Measurements from ENCODE around the gene STPG3. TPM values are rescaled to one million over a fixed set of nuclear protein-coding genes. Genes with fewer than 3 reads are reported as not detected.

The STPG3 gene
- total and polyA plus RNA-seq, 9 of the 15 experiments (the other 6 are each of a cell fraction or from before 2014, with no cell fraction given), result not detected

GRCh38 chr9:137240318-137240840, 10.7 kb upstream of the STPG3 start (continued):
- TF ChIP-seq ZNF77 (CRISPR knock-in tag; IDR thresholded peaks at IDR 0.05), result no peak
- TF ChIP-seq, protein P1, sequence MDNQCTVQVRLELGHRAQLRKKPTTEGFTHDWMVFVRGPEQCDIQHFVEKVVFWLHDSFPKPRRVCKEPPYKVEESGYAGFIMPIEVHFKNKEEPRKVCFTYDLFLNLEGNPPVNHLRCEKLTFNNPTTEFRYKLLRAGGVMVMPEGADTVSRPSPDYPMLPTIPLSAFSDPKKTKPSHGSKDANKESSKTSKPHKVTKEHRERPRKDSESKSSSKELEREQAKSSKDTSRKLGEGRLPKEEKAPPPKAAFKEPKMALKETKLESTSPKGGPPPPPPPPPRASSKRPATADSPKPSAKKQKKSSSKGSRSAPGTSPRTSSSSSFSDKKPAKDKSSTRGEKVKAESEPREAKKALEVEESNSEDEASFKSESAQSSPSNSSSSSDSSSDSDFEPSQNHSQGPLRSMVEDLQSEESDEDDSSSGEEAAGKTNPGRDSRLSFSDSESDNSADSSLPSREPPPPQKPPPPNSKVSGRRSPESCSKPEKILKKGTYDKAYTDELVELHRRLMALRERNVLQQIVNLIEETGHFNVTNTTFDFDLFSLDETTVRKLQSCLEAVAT (IDR thresholded peaks at IDR 0.05), result no peak
- TF ChIP-seq ZNF253 (CRISPR knock-in tag; conservative IDR thresholded peaks at IDR 0.05), result no peak
- TF ChIP-seq, protein P2, sequence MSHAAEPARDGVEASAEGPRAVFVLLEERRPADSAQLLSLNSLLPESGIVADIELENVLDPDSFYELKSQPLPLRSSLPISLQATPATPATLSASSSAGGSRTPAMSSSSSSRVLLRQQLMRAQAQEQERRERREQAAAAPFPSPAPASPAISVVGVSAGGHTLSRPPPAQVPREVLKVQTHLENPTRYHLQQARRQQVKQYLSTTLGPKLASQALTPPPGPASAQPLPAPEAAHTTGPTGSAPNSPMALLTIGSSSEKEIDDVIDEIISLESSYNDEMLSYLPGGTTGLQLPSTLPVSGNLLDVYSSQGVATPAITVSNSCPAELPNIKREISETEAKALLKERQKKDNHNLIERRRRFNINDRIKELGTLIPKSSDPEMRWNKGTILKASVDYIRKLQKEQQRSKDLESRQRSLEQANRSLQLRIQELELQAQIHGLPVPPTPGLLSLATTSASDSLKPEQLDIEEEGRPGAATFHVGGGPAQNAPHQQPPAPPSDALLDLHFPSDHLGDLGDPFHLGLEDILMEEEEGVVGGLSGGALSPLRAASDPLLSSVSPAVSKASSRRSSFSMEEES (CRISPR knock-in tag; IDR thresholded peaks at IDR 0.05), result peak; percentile 14; the same call in 1 of the 2 replicates
- TF ChIP-seq, protein P3, sequence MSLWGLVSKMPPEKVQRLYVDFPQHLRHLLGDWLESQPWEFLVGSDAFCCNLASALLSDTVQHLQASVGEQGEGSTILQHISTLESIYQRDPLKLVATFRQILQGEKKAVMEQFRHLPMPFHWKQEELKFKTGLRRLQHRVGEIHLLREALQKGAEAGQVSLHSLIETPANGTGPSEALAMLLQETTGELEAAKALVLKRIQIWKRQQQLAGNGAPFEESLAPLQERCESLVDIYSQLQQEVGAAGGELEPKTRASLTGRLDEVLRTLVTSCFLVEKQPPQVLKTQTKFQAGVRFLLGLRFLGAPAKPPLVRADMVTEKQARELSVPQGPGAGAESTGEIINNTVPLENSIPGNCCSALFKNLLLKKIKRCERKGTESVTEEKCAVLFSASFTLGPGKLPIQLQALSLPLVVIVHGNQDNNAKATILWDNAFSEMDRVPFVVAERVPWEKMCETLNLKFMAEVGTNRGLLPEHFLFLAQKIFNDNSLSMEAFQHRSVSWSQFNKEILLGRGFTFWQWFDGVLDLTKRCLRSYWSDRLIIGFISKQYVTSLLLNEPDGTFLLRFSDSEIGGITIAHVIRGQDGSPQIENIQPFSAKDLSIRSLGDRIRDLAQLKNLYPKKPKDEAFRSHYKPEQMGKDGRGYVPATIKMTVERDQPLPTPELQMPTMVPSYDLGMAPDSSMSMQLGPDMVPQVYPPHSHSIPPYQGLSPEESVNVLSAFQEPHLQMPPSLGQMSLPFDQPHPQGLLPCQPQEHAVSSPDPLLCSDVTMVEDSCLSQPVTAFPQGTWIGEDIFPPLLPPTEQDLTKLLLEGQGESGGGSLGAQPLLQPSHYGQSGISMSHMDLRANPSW (CRISPR knock-in tag; IDR thresholded peaks at IDR 0.05), result no peak
- no peak for TF ChIP-seq COPS2 (conservative IDR thresholded peaks at IDR 0.05)
- no peak for TF ChIP-seq MBD1 (CRISPR knock-in tag; IDR thresholded peaks at IDR 0.05)
- no peak for TF ChIP-seq ZBTB26 (CRISPR knock-in tag; IDR thresholded peaks at IDR 0.05)
- 0 out of 2 replicates have a peak, but pooled peaks have one; percentile 80 for TF ChIP-seq ZNF76 (CRISPR knock-in tag; IDR thresholded peaks at IDR 0.05; ENCODE audit: borderline replicate concordance)
- no peak for TF ChIP-seq HINFP (tag; conservative IDR thresholded peaks at IDR 0.05; ENCODE audit: low read depth)
- peak; percentile 65; the same call in 1 of the 2 replicates for TF ChIP-seq FOXJ3 (CRISPR knock-in tag; IDR thresholded peaks at IDR 0.05)
- no peak for TF ChIP-seq ZNF23 (CRISPR knock-in tag; IDR thresholded peaks at IDR 0.05)
- no peak for TF ChIP-seq SIX5 (IDR thresholded peaks at IDR 0.05; ENCODE audit: borderline replicate concordance in 1 of 2, insufficient read depth in 1 of 2, low read depth in 1 of 2, low read length in 2 of 2)
- no peak for TF ChIP-seq NCOA1 (IDR thresholded peaks at IDR 0.05; ENCODE audit: low read depth)
